Psoas muscle (tissue), 8 donors: ENCODE data around the gene SYT2. TPM values are rescaled to one million over a fixed set of nuclear protein-coding genes. Genes with fewer than 3 reads are reported as not detected.

Source experiments
- ATAC-seq, 4 donors: fragments of 200-7000 bp; cut with Tn5 transposase; one replicate each; pipeline ENCODE4 v1.9.1; 2020; ENCODE audit warnings: moderate library complexity in 3 of 4, mild to moderate bottlenecking in 2 of 4
- DNase-seq, 2 donors: peaks; one replicate each; pipeline ENCODE4 v3.0.0-alpha.2; 2020
- H3K27ac ChIP-seq: fragments of 200-600 bp; one replicate; pipeline ENCODE4 v1.8.0; 2022
- H3K27me3 ChIP-seq, 3 donors: fragments of 200-600 bp in 1 of 3; one replicate each; pipeline versions ENCODE4 v1.6.1 to v1.8.0; 2013 to 2022; ENCODE audit warnings: low read length in 2 of 3, mild to moderate bottlenecking in 2 of 3, moderate library complexity in 1 of 3; ENCODE audit not compliant: insufficient read depth in 3 of 3
- H3K36me3 ChIP-seq, 2 donors: fragments of 200-600 bp in 1 of 2; one replicate each; pipeline versions ENCODE4 v1.6.1 to v1.8.0; 2013 to 2022; ENCODE audit warnings: low read depth in 1 of 2, mild to moderate bottlenecking in 1 of 2, moderate library complexity in 1 of 2; ENCODE audit not compliant: insufficient read depth in 1 of 2
- H3K4me1 ChIP-seq: fragments of 200-600 bp; one replicate; pipeline ENCODE4 v1.8.0; 2022
- H3K4me3 ChIP-seq: fragments of 200-600 bp; one replicate; pipeline ENCODE4 v1.8.0; 2022; ENCODE audit warnings: mild to moderate bottlenecking
- H3K9me3 ChIP-seq: fragments of 200-600 bp; one replicate; pipeline ENCODE4 v1.8.0; 2022
- WGBS, 3 donors: extraction: QIAGEN DNeasy Blood & Tissue Kit; methylation state at CpG; one replicate each; pipeline versions ENCODE4 v1.1.6 to v1.1.7; 2013; 5-methylcytosine and 5-hydroxymethylcytosine counted together
- intact Hi-C, 2 donors: fragments of 100-400 bp; cut with DNase I; formaldehyde crosslinking; loops; one replicate each; pipeline versions ENCODE4 v1.11.0 to v1.14.2; 2022
- polyA plus RNA-seq, 3 donors: library from polyadenylated mRNA; stranded (reverse); fragments of 200-250 nt; gene quantifications; one replicate each; pipeline ENCODE4 v1.2.3, GENCODE V29; 2013
- total RNA-seq, 4 donors: library from RNA; stranded (reverse); fragmentation: NEBNext Ultra II Directional in 2 of 4; extraction: Animal tissue kit (Norgen Biotek cat#: 25700) in 2 of 4; gene quantifications; one replicate each; pipeline versions ENCODE4 v1.2.1 to v1.2.4, GENCODE V29; 2021 to 2023
- TF ChIP-seq, protein P1 (sequence below): fragments of 200-600 bp; IDR thresholded peaks from one replicate; pipeline ENCODE4 v1.8.0; 2022; ENCODE audit warnings: antibody characterized with exemption
- donor health status: healthy with polysubstance abuse.
- donor health status: DM: no; HTN: no; CAD: no; lungs with moderate emphysema.
- donor health status: Bipolar disorder and iron deficiency.
- donor health status: healthy.
- donor health status: DM: yes; HTN: yes; CAD: no.
- donor health status: DM: no; HTN: no; CAD: no.
- donor health status: DM: no; HTN: no; CAD: no.
- donor health status: DM: yes; HTN: yes; CAD: no.

The SYT2 gene
- total and polyA plus RNA-seq, 7 donors: 0.01 to 0.02 TPM; not detected in 5

DNA sequence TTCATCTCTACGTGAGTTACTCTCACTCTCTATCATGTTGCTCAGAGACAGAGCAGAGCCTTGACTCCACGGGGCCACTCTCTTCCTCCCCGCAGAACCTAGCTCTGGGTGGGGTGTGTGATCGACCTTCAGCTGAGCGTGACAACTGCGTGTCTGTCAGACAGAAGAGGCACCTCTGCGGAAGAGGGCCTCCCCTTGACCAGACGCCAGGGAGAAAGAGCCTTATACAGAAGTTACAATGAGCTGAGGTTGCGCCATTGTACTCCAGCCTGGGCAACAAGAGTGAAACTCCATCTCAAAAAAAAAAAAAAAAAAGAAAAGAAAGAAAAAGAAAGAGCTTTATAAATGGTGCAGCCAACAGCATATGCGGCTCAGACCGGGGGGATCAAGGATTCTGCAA lies 22.9 kb downstream of the SYT2 start:
- no peak for ATAC-seq
- WGBS, 3 donors: 61 to 70% (median 62%) methylated on average over 11 of the region's 11 CpGs
- Histone ChIP-seq H3K27me3 (peaks cover 0 to 51% (median 6%) of the 10 kb centered on the region in 3 donors), H3K36me3 (no peaks in the 10 kb centered on the region), H3K9me3 (no peaks in the 10 kb centered on the region), H3K4me1 (no peaks in the 10 kb centered on the region), H3K4me3 (no peak overlapping the region), H3K27ac (no peak overlapping the region)
- intact Hi-C loops: no loop called here
- DNase-seq: no peak
- TF ChIP-seq, protein P1, sequence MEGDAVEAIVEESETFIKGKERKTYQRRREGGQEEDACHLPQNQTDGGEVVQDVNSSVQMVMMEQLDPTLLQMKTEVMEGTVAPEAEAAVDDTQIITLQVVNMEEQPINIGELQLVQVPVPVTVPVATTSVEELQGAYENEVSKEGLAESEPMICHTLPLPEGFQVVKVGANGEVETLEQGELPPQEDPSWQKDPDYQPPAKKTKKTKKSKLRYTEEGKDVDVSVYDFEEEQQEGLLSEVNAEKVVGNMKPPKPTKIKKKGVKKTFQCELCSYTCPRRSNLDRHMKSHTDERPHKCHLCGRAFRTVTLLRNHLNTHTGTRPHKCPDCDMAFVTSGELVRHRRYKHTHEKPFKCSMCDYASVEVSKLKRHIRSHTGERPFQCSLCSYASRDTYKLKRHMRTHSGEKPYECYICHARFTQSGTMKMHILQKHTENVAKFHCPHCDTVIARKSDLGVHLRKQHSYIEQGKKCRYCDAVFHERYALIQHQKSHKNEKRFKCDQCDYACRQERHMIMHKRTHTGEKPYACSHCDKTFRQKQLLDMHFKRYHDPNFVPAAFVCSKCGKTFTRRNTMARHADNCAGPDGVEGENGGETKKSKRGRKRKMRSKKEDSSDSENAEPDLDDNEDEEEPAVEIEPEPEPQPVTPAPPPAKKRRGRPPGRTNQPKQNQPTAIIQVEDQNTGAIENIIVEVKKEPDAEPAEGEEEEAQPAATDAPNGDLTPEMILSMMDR: no peak

DNA sequence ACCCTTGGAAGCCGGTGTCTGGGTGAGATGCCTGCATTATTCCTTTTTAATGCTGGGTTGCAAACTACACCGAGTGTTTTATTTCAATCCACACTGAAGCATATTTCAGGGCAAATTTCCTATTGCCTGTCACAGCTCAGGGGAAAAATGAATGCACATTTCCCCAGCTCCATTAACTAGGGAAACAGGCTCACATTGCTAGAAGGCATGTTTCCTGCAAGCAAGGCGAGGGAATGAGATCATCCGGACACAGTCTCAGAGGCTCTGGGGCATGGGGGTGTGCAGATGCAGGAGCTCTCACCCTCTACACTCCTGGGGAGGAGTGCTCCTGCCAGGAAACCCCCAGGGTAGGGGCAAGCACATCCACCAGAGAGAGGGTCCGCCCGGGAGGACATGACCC lies 24.6 kb downstream of the SYT2 start:
- H3K27me3 ChIP-seq: peaks cover 0 to 64% (median 6%) of the 10 kb centered on the region in 3 donors

DNA sequence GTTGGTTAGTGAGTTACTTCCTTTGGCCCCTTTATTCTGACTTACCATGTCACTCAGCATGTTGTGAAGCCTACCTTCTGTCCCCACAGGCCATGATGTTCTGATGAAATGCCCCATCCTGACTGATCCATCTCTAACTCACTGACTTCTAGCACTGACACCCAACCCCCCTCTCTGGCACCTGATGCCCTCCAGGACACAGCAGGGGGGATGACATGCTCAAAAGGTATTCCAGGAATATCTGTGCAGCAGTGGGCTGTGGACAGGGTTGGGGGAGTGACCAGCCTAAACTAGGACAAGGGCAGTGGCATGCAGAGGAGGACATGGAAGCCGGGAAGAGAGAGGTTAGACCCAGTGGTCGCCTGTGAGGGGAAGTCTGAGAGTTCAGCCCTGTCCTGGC lies 25.5 kb downstream of the SYT2 start:
- TF ChIP-seq, protein P1: no peak
- no peak overlapping the region for H3K27ac ChIP-seq
- 47 to 53% (median 50%) methylated on average over 2 of the region's 2 CpGs for WGBS, 3 donors
- H3K36me3 ChIP-seq: no peaks in the 10 kb centered on the region
- H3K27me3 ChIP-seq: peaks cover 0 to 71% (median 6%) of the 10 kb centered on the region in 3 donors
- ATAC-seq (no peak), DNase-seq (no peak)
- H3K4me3 ChIP-seq: no peak overlapping the region
- intact Hi-C loops: no loop called here
- no peaks in the 10 kb centered on the region for H3K9me3 ChIP-seq
- no peaks in the 10 kb centered on the region for H3K4me1 ChIP-seq

More for the DNA sequence above, 24.6 kb downstream of the SYT2 start:
- Histone ChIP-seq H3K27ac (no peak overlapping the region), H3K9me3 (no peaks in the 10 kb centered on the region), H3K36me3 (no peaks in the 10 kb centered on the region), H3K4me3 (no peak overlapping the region), H3K4me1 (no peaks in the 10 kb centered on the region)
- DNase-seq (no peak), ATAC-seq (no peak)
- intact Hi-C loops: no loop called here
- TF ChIP-seq, protein P1: no peak
- WGBS, 3 donors: 56 to 63% (median 60%) methylated on average over 6 of the region's 6 CpGs

DNA sequence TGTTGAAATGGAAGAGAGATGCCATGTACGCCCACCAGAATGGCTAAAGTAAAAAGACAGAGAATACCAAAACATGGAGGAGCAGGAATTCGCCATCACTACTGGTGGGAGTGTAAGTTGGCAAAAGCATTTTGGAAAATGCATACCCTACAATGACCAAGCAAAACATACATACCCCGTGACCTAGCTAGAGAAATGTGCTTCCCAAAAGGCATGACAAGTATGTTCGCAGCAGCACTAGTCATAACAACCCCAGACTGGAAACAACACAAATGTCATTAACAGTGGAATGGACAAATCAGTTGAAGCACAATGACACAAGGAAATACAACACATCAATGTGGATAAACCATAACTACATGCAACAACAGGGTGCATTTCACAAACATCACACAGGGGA lies 27.2 kb downstream of the SYT2 start:
- H3K4me3 ChIP-seq: no peak overlapping the region
- H3K36me3 ChIP-seq: no peaks in the 10 kb centered on the region
- H3K27ac ChIP-seq: no peak overlapping the region
- ATAC-seq: no peak
- peaks cover 0 to 65% (median 2%) of the 10 kb centered on the region in 3 donors for H3K27me3 ChIP-seq
- 77 to 83% (median 77%) methylated on average over 4 of the region's 4 CpGs for WGBS, 3 donors
- no peaks in the 10 kb centered on the region for H3K9me3 ChIP-seq
- H3K4me1 ChIP-seq: no peaks in the 10 kb centered on the region
- TF ChIP-seq, protein P1: no peak
- intact Hi-C loops: no loop called here
- no peak for DNase-seq

DNA sequence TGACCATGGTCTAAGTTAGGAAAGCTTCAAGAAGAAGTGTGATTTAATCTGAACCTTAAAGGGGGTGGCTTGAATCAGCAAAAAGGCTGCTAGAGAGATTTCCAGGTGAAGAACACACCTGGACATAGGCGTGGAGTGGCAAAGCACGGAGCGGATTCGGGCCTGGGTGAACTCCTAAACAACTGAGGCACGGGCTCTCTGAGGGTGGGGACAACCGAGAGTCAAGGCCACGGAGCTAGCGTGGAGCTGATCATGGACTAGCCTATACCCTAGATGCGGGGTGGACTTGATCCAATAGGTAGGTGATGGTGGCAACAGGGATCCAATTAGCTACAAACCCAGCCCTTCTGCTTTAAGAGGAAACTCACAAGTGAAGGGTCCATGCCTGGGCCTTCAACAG lies 27.8 kb downstream of the SYT2 start:
- Histone ChIP-seq H3K9me3 (no peaks in the 10 kb centered on the region), H3K27ac (no peak overlapping the region), H3K4me3 (no peak overlapping the region), H3K4me1 (no peaks in the 10 kb centered on the region), H3K27me3 (peaks cover 0 to 62% (median 2%) of the 10 kb centered on the region in 3 donors), H3K36me3 (no peaks in the 10 kb centered on the region)
- no peak for DNase-seq
- TF ChIP-seq, protein P1: no peak
- intact Hi-C loops: no loop called here
- WGBS, 3 donors: 91 to 95% (median 93%) methylated on average over 9 of the region's 9 CpGs
- ATAC-seq: no peak
